Calu3 (cell line): ENCODE measurements around the gene TMEM52. TPM values are rescaled to one million over a fixed set of nuclear protein-coding genes. Genes with fewer than 3 reads are reported as not detected.

Experiments used
- BruUV-seq: library from RNA; stranded (reverse); fragments of 400-500 nt; replicated peaks from 2 replicates; lab custom pipeline; 2021; lab: Mats Ljungman, UMichigan
- CTCF ChIA-PET: fragments of 300-600 bp; sonication (Branson Sonifier 250); formaldehyde crosslinking; loops from one replicate; lab custom pipeline; 2022; ENCODE audit warnings: antibody characterized with exemption; lab: Charles Lee
- DNase-seq: peaks from one replicate; pipeline ENCODE4 v3.0.0; 2022
- H3K27ac Mint-ChIP-seq: one replicate; pipeline ENCODE4 v1.8.0; 2022; ENCODE audit warnings: mixed read lengths; ENCODE audit not compliant: unreplicated experiment
- H3K27me3 Mint-ChIP-seq: one replicate; pipeline ENCODE4 v1.8.0; 2022; ENCODE audit warnings: mixed read lengths; ENCODE audit not compliant: unreplicated experiment
- H3K36me3 Mint-ChIP-seq: one replicate; pipeline ENCODE4 v1.8.0; 2022; ENCODE audit warnings: mild to moderate bottlenecking, moderate library complexity, mixed read lengths; ENCODE audit not compliant: insufficient read depth, unreplicated experiment
- H3K4me1 Mint-ChIP-seq: one replicate; pipeline ENCODE4 v1.8.0; 2022; ENCODE audit warnings: mild to moderate bottlenecking, low read depth, mixed read lengths; ENCODE audit not compliant: unreplicated experiment
- H3K4me3 Mint-ChIP-seq: one replicate; pipeline ENCODE4 v1.8.0; 2022; ENCODE audit warnings: mild to moderate bottlenecking, low read depth, moderate library complexity, mixed read lengths; ENCODE audit not compliant: unreplicated experiment
- H3K9me3 Mint-ChIP-seq: one replicate; pipeline ENCODE4 v1.8.0; 2022; ENCODE audit warnings: low read depth, mixed read lengths; ENCODE audit not compliant: unreplicated experiment
- CTCF ChIP-seq: fragments of 200-600 bp; IDR thresholded peaks from one replicate; pipeline ENCODE4 v1.8.0; 2022; ENCODE audit warnings: antibody characterized with exemption; ENCODE audit not compliant: unreplicated experiment
- intact Hi-C: fragments of 100-400 bp; cut with micrococcal nuclease; formaldehyde crosslinking; loops from one replicate; pipeline ENCODE4 v1.10.0; 2022; ENCODE audit not compliant: unreplicated experiment
- total RNA-seq: library from RNA; stranded (reverse); gene quantifications from 2 replicates; pipeline ENCODE4 v1.2.3, GENCODE V29; 2022

The TMEM52 gene
- total RNA-seq, 1 experiment from 2014 or later, result 1.1 TPM

GRCh38 chr1:1955621-1956094 lies 36.6 kb upstream of the TMEM52 start:
- TF ChIP-seq CTCF, result no peak
- peaks cover 3% of the 10 kb centered on the region for H3K9me3 Mint-ChIP-seq

GRCh38 chr1:1954831-1955441 lies 35.9 kb upstream of the TMEM52 start:
- no peak overlapping the region for H3K4me3 Mint-ChIP-seq

More at GRCh38 chr1:1955621-1956094, 36.6 kb upstream of the TMEM52 start:
- BruUV-seq, result no TSS peak
- intact Hi-C loops, result no loop called here
- Mint-ChIP-seq H3K36me3 (no peaks in the 10 kb centered on the region), H3K4me1 (peaks cover 7% of the 10 kb centered on the region), H3K27me3 (peaks cover 73% of the 10 kb centered on the region), H3K4me3 (no peak overlapping the region), H3K27ac (no peak overlapping the region)
- CTCF ChIA-PET, result interaction anchor here (0.8 kb wide), 1 partner anchor 89 kb away, joined by 4 read pairs; no protein-coding TSS in a partner anchor
- no peak for DNase-seq

DNA sequence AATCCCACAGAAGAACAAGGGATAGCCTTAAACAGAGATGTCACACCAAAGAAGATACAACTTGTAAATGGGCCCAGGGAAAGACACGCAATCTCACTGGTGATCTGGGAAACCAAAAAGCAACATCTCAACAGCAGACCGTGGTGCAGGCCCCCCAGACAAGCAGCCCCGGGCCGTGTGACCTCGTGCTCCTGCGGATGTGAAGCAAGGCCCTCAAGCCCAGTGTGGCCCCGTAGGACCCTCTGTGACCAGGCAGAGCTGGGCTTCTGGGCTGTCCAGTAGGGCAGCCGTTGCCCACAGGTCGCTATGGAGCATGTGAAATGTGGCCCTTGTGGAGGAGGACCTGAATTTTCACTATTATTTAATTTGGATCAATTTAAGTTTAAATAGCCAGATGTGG lies 34.9 kb upstream of the TMEM52 start:
- TF ChIP-seq CTCF, result no peak
- Mint-ChIP-seq H3K9me3 (peaks cover 3% of the 10 kb centered on the region), H3K4me3 (no peak overlapping the region), H3K27ac (no peak overlapping the region), H3K4me1 (no peaks in the 10 kb centered on the region), H3K36me3 (no peaks in the 10 kb centered on the region), H3K27me3 (peaks cover 76% of the 10 kb centered on the region)
- DNase-seq, result no peak
- no TSS peak for BruUV-seq
- CTCF ChIA-PET, result no interaction called here
- intact Hi-C loops, result no loop called here

More at GRCh38 chr1:1954831-1955441, 35.9 kb upstream of the TMEM52 start:
- H3K27me3 Mint-ChIP-seq, result peaks cover 73% of the 10 kb centered on the region
- DNase-seq, result no peak
- CTCF ChIA-PET, result no interaction called here
- no peaks in the 10 kb centered on the region for H3K36me3 Mint-ChIP-seq
- intact Hi-C loops, result no loop called here
- no peak overlapping the region for H3K27ac Mint-ChIP-seq
- H3K4me1 Mint-ChIP-seq, result no peaks in the 10 kb centered on the region
- no peak for TF ChIP-seq CTCF
- peaks cover 3% of the 10 kb centered on the region for H3K9me3 Mint-ChIP-seq
- BruUV-seq, result no TSS peak

GRCh38 chr1:1950940-1951339 lies 31.9 kb upstream of the TMEM52 start:
- Mint-ChIP-seq H3K27ac (no peak overlapping the region), H3K4me1 (no peaks in the 10 kb centered on the region), H3K36me3 (no peaks in the 10 kb centered on the region), H3K27me3 (peaks cover 68% of the 10 kb centered on the region), H3K9me3 (peaks cover 3% of the 10 kb centered on the region), H3K4me3 (no peak overlapping the region)
- BruUV-seq, result no TSS peak
- DNase-seq, result no peak
- intact Hi-C loops, result no loop called here
- CTCF ChIA-PET, result no interaction called here
- TF ChIP-seq CTCF, result no peak
